ENCODE measurements around the gene MAP6D1.
"Not testable (repeated sequence)": the region's sequence is repeated elsewhere in the genome, so short reads cannot be mapped to it uniquely, and the experiment has no call there.

Gene MAP6D1

GRCh38 chr3:183779896-183780465, 45.4 kb downstream of the MAP6D1 start:
- no peaks in the 10 kb centered on the region for H3K9me3 ChIP-seq (ENCODE audit: control insufficient read depth in 2 of 2, low read length in 2 of 2)
- H3K9ac ChIP-seq (ENCODE audit: low read length in 2 of 2), result no peak overlapping the region
- H3K27me3 ChIP-seq (ENCODE audit: control insufficient read depth in 1 of 2, insufficient read depth in 2 of 2, low read length in 2 of 2), result no peaks in the 10 kb centered on the region
- H3K4me1 ChIP-seq (ENCODE audit: control insufficient read depth, insufficient read depth, low read length), result no peaks in the 10 kb centered on the region
- peaks cover 22 to 28% of the 10 kb centered on the region in 2 donors for H3K36me3 ChIP-seq (ENCODE audit: control insufficient read depth in 2 of 2, insufficient read depth in 2 of 2, low read length in 2 of 2)
- H3K27ac ChIP-seq (ENCODE audit: low read length), result no peak overlapping the region
- H3K4me3 ChIP-seq (ENCODE audit: low read length in 2 of 2), result no peak overlapping the region

GRCh38 chr3:183777016-183777618, 48.3 kb downstream of the MAP6D1 start:
- peaks cover 40 to 43% of the 10 kb centered on the region in 2 donors for H3K36me3 ChIP-seq (ENCODE audit: control insufficient read depth in 2 of 2, insufficient read depth in 2 of 2, low read length in 2 of 2)

GRCh38 chr3:183776451-183776850, 48.9 kb downstream of the MAP6D1 start:
- H3K36me3 ChIP-seq (ENCODE audit: control insufficient read depth in 2 of 2, insufficient read depth in 2 of 2, low read length in 2 of 2), result peaks cover 40 to 45% of the 10 kb centered on the region in 2 donors
- not testable (repeated sequence) for H3K4me3 ChIP-seq (ENCODE audit: low read length in 2 of 2); H3K27ac ChIP-seq (ENCODE audit: low read length); H3K27me3 ChIP-seq (ENCODE audit: control insufficient read depth in 1 of 2, insufficient read depth in 2 of 2, low read length in 2 of 2); H3K9me3 ChIP-seq (ENCODE audit: control insufficient read depth in 2 of 2, low read length in 2 of 2); H3K4me1 ChIP-seq (ENCODE audit: control insufficient read depth, insufficient read depth, low read length); H3K9ac ChIP-seq (ENCODE audit: low read length in 2 of 2)

More at GRCh38 chr3:183777016-183777618, 48.3 kb downstream of the MAP6D1 start:
- H3K27ac ChIP-seq (ENCODE audit: low read length), result no peak overlapping the region
- no peaks in the 10 kb centered on the region for H3K27me3 ChIP-seq (ENCODE audit: control insufficient read depth in 1 of 2, insufficient read depth in 2 of 2, low read length in 2 of 2)
- no peak overlapping the region for H3K9ac ChIP-seq (ENCODE audit: low read length in 2 of 2)
- no peaks in the 10 kb centered on the region for H3K9me3 ChIP-seq (ENCODE audit: control insufficient read depth in 2 of 2, low read length in 2 of 2)
- H3K4me3 ChIP-seq (ENCODE audit: low read length in 2 of 2), result no peak overlapping the region
- H3K4me1 ChIP-seq (ENCODE audit: control insufficient read depth, insufficient read depth, low read length), result no peaks in the 10 kb centered on the region

GRCh38 chr3:183775781-183776180, 49.6 kb downstream of the MAP6D1 start:
- no peak overlapping the region for H3K9ac ChIP-seq (ENCODE audit: low read length in 2 of 2)
- H3K36me3 ChIP-seq (ENCODE audit: control insufficient read depth in 2 of 2, insufficient read depth in 2 of 2, low read length in 2 of 2), result peaks cover 37 to 45% of the 10 kb centered on the region in 2 donors
- no peak overlapping the region for H3K27ac ChIP-seq (ENCODE audit: low read length)

GRCh38 chr3:183774631-183775030, 50.7 kb downstream of the MAP6D1 start:
- Histone ChIP-seq H3K4me3 (ENCODE audit: low read length in 2 of 2) (no peak overlapping the region), H3K36me3 (ENCODE audit: control insufficient read depth in 2 of 2, insufficient read depth in 2 of 2, low read length in 2 of 2) (peaks cover 35 to 42% of the 10 kb centered on the region in 2 donors)

More at GRCh38 chr3:183775781-183776180, 49.6 kb downstream of the MAP6D1 start:
- Histone ChIP-seq H3K4me1 (ENCODE audit: control insufficient read depth, insufficient read depth, low read length) (no peaks in the 10 kb centered on the region), H3K27me3 (ENCODE audit: control insufficient read depth in 1 of 2, insufficient read depth in 2 of 2, low read length in 2 of 2) (no peaks in the 10 kb centered on the region), H3K4me3 (ENCODE audit: low read length in 2 of 2) (no peak overlapping the region), H3K9me3 (ENCODE audit: control insufficient read depth in 2 of 2, low read length in 2 of 2) (no peaks in the 10 kb centered on the region)

GRCh38 chr3:183769453-183769852, 55.9 kb downstream of the MAP6D1 start:
- H3K27ac ChIP-seq (ENCODE audit: low read length), result no peak overlapping the region

More at GRCh38 chr3:183774631-183775030, 50.7 kb downstream of the MAP6D1 start:
- Histone ChIP-seq H3K4me1 (ENCODE audit: control insufficient read depth, insufficient read depth, low read length) (no peaks in the 10 kb centered on the region), H3K9me3 (ENCODE audit: control insufficient read depth in 2 of 2, low read length in 2 of 2) (no peaks in the 10 kb centered on the region), H3K27me3 (ENCODE audit: control insufficient read depth in 1 of 2, insufficient read depth in 2 of 2, low read length in 2 of 2) (no peaks in the 10 kb centered on the region), H3K9ac (ENCODE audit: low read length in 2 of 2) (no peak overlapping the region), H3K27ac (ENCODE audit: low read length) (no peak overlapping the region)

GRCh38 chr3:183768114-183768513, 57.3 kb downstream of the MAP6D1 start:
- no peaks in the 10 kb centered on the region for H3K4me1 ChIP-seq (ENCODE audit: control insufficient read depth, insufficient read depth, low read length)
- no peak overlapping the region for H3K4me3 ChIP-seq (ENCODE audit: low read length in 2 of 2)
- H3K27ac ChIP-seq (ENCODE audit: low read length), result no peak overlapping the region
- H3K9ac ChIP-seq (ENCODE audit: low read length in 2 of 2), result no peak overlapping the region
- no peaks in the 10 kb centered on the region for H3K9me3 ChIP-seq (ENCODE audit: control insufficient read depth in 2 of 2, low read length in 2 of 2)
- H3K36me3 ChIP-seq (ENCODE audit: control insufficient read depth in 2 of 2, insufficient read depth in 2 of 2, low read length in 2 of 2), result peaks cover 12 to 18% of the 10 kb centered on the region in 2 donors
- H3K27me3 ChIP-seq (ENCODE audit: control insufficient read depth in 1 of 2, insufficient read depth in 2 of 2, low read length in 2 of 2), result no peaks in the 10 kb centered on the region

More at GRCh38 chr3:183769453-183769852, 55.9 kb downstream of the MAP6D1 start:
- H3K9ac ChIP-seq (ENCODE audit: low read length in 2 of 2), result no peak overlapping the region
- no peak overlapping the region for H3K4me3 ChIP-seq (ENCODE audit: low read length in 2 of 2)
- H3K4me1 ChIP-seq (ENCODE audit: control insufficient read depth, insufficient read depth, low read length), result no peaks in the 10 kb centered on the region
- no peaks in the 10 kb centered on the region for H3K27me3 ChIP-seq (ENCODE audit: control insufficient read depth in 1 of 2, insufficient read depth in 2 of 2, low read length in 2 of 2)
- no peaks in the 10 kb centered on the region for H3K9me3 ChIP-seq (ENCODE audit: control insufficient read depth in 2 of 2, low read length in 2 of 2)
- H3K36me3 ChIP-seq (ENCODE audit: control insufficient read depth in 2 of 2, insufficient read depth in 2 of 2, low read length in 2 of 2), result peaks cover 17 to 28% of the 10 kb centered on the region in 2 donors

GRCh38 chr3:183766745-183767606, 58.4 kb downstream of the MAP6D1 start:
- no peaks in the 10 kb centered on the region for H3K4me1 ChIP-seq (ENCODE audit: control insufficient read depth, insufficient read depth, low read length)
- no peak overlapping the region for H3K4me3 ChIP-seq (ENCODE audit: low read length in 2 of 2)
- H3K9me3 ChIP-seq (ENCODE audit: control insufficient read depth in 2 of 2, low read length in 2 of 2), result no peaks in the 10 kb centered on the region
- no peaks in the 10 kb centered on the region for H3K27me3 ChIP-seq (ENCODE audit: control insufficient read depth in 1 of 2, insufficient read depth in 2 of 2, low read length in 2 of 2)
- H3K9ac ChIP-seq (ENCODE audit: low read length in 2 of 2), result no peak overlapping the region
- no peak overlapping the region for H3K27ac ChIP-seq (ENCODE audit: low read length)
- peaks cover 8 to 16% of the 10 kb centered on the region in 2 donors for H3K36me3 ChIP-seq (ENCODE audit: control insufficient read depth in 2 of 2, insufficient read depth in 2 of 2, low read length in 2 of 2)

- Histone ChIP-seq H3K9ac (ENCODE audit: low read length in 2 of 2) (no peak overlapping the region), H3K4me3 (ENCODE audit: low read length in 2 of 2) (no peak overlapping the region), H3K4me1 (ENCODE audit: control insufficient read depth, insufficient read depth, low read length) (no peaks in the 10 kb centered on the region), H3K9me3 (ENCODE audit: control insufficient read depth in 2 of 2, low read length in 2 of 2) (no peaks in the 10 kb centered on the region), H3K27ac (ENCODE audit: low read length) (no peak overlapping the region), H3K36me3 (ENCODE audit: control insufficient read depth in 2 of 2, insufficient read depth in 2 of 2, low read length in 2 of 2) (peaks cover 16 to 22% of the 10 kb centered on the region in 2 donors), H3K27me3 (ENCODE audit: control insufficient read depth in 1 of 2, insufficient read depth in 2 of 2, low read length in 2 of 2) (no peaks in the 10 kb centered on the region)
Measured at GRCh38 chr3:183766107-183766506, 59.3 kb downstream of the MAP6D1 start.
